ENCODE measurements around the gene CHKA.

The CHKA gene

GRCh38 chr11:68042219-68043028, 78.8 kb downstream of the CHKA start:
- H3K4me3 ChIP-seq (replicated peaks in 1 of 2; ENCODE audit: low read depth in 2 of 2, low read length in 2 of 2) = no peak overlapping the region
- TF ChIP-seq CTCF (IDR thresholded peaks at IDR 0.05; ENCODE audit: low read depth, low read length) = no peak
- DNase-seq (ENCODE audit: low read depth in 2 of 2) = no peak

DNA sequence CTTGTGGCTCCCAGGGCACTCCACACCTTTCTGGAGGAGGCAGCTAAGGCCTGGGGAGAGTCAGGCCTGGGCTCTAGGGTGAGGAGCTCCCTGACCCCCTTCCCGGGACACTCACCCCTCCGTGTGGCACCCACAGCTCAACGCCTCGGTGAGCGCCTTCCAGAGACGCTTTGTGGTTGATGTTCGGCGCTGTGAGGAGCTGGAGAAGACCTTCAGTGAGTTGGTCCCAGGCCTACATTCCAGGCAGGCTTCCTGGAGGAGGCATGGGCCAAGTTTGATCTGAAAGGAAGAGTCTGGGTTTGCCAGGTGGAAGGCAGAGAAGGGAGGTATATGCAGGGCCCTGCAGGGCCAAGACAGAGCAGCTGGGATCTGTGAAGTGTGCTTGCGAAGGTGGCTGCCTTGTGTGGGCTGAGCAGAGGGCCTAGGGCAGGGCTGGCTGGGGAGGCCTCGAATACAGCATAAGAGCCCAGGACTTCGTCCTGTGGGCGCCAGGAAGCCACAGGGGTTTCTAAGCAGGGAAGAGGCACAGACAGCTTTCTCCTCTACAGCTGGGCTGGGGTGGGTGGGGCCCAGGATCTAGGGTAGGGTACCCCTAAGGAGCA, 79.5 kb downstream of the CHKA start:
- no peak overlapping the region for H3K4me3 ChIP-seq (replicated peaks in 1 of 2; ENCODE audit: low read depth in 2 of 2, low read length in 2 of 2)
- TF ChIP-seq CTCF (IDR thresholded peaks at IDR 0.05; ENCODE audit: low read depth, low read length) = no peak
- no peak for DNase-seq (ENCODE audit: low read depth in 2 of 2)

- H3K4me3 ChIP-seq (replicated peaks in 1 of 2; ENCODE audit: low read depth in 2 of 2, low read length in 2 of 2) = peak overlapping the region; percentile 77 to 80
- TF ChIP-seq CTCF (IDR thresholded peaks at IDR 0.05; ENCODE audit: low read depth, low read length) = no peak
- no peak for DNase-seq (ENCODE audit: low read depth in 2 of 2)
Measured at GRCh38 chr11:68040957-68041591, 80.1 kb downstream of the CHKA start.

GRCh38 chr11:68040101-68040956, 80.9 kb downstream of the CHKA start:
- DNase-seq (ENCODE audit: low read depth in 2 of 2) = peak; percentile 80 to 83
- H3K4me3 ChIP-seq (replicated peaks in 1 of 2; ENCODE audit: low read depth in 2 of 2, low read length in 2 of 2) = peak overlapping the region; percentile 77 to 80
- no peak for TF ChIP-seq CTCF (IDR thresholded peaks at IDR 0.05; ENCODE audit: low read depth, low read length)

- no peak for TF ChIP-seq CTCF (IDR thresholded peaks at IDR 0.05; ENCODE audit: low read depth, low read length)
- no peak for DNase-seq (ENCODE audit: low read depth in 2 of 2)
- peak overlapping the region; percentile 77 to 80 for H3K4me3 ChIP-seq (replicated peaks in 1 of 2; ENCODE audit: low read depth in 2 of 2, low read length in 2 of 2)
Measured at GRCh38 chr11:68039526-68040086, 81.6 kb downstream of the CHKA start.
